Endothelial cell of umbilical vein (primary cell): ENCODE measurements around the gene TPO. TPM values are rescaled to one million over a fixed set of nuclear protein-coding genes. Genes with fewer than 3 reads are reported as not detected.

Experiments
- BruUV-seq: library from RNA; stranded (reverse); fragments of 400-500 nt; replicated peaks from 2 replicates; lab custom pipeline; 2021; lab: Mats Ljungman, UMichigan
- CTCF ChIA-PET: fragments of 300-600, 350-600 bp; sonication (Branson Sonifier 250); formaldehyde crosslinking; loops from one replicate; lab custom pipeline; 2021; ENCODE audit warnings: antibody characterized with exemption, inconsistent platforms; lab: Charles Lee
- POLR2A ChIA-PET: fragments of 300-600, 350-600 bp; sonication (Branson Sonifier 250); formaldehyde crosslinking; loops from one replicate; lab custom pipeline; 2021; ENCODE audit warnings: antibody characterized with exemption, inconsistent platforms; lab: Charles Lee
- DNase-seq: peaks from one replicate; pipeline ENCODE4 v3.0.0-alpha.2; 2011; ENCODE audit warnings: low read depth, low spot score
- FAIRE-seq: peaks from 2 replicates; lab custom pipeline; 2011; peaks lifted over from hg19 to GRCh38; lab: Jason Lieb, UNC
- H2AFZ ChIP-seq: 2 replicates; pipeline ENCODE4 v1.6.0; 2012; ENCODE audit warnings: low read depth, low read length, control low read depth, inconsistent platforms
- H3K27ac ChIP-seq: 2 replicates; pipeline ENCODE4 v1.5.1; 2011; ENCODE audit warnings: low read depth, mild to moderate bottlenecking, control low read depth, low read length, moderate library complexity; ENCODE audit not compliant: insufficient read depth
- H3K27me3 ChIP-seq, 2 experiments: 2 replicates each; pipeline versions ENCODE4 v1.6.0 to v1.6.1; 2011; ENCODE audit warnings: low read length in 2 of 2, mixed read lengths in 1 of 2; ENCODE audit not compliant: control insufficient read depth in 2 of 2, insufficient read depth in 2 of 2
- H3K36me3 ChIP-seq, 2 experiments: 2 replicates in 1 of 2; 3 replicates in 1 of 2; pipeline ENCODE4 v1.5.1; 2011; ENCODE audit warnings: low read length in 2 of 2, mild to moderate bottlenecking in 1 of 2, moderate library complexity in 1 of 2; ENCODE audit not compliant: control insufficient read depth in 2 of 2, insufficient read depth in 2 of 2; ENCODE audit errors: extremely low read depth in 1 of 2
- H3K4me1 ChIP-seq: 3 replicates; pipeline ENCODE4 v1.5.1; 2011; ENCODE audit warnings: mild to moderate bottlenecking, low read length; ENCODE audit not compliant: control insufficient read depth, insufficient read depth; ENCODE audit errors: extremely low read depth
- H3K4me2 ChIP-seq: 2 replicates; pipeline ENCODE4 v1.6.1; 2011; ENCODE audit warnings: low read length, control low read depth, mixed read lengths; ENCODE audit not compliant: insufficient read depth
- H3K4me3 ChIP-seq, 3 experiments: fragments of 200-600 bp in 1 of 3; sonication (generic), shearing (Covaris generic) in 1 of 3; replicated peaks in 1 of 3; 2 replicates each; pipeline ENCODE4 v1.5.1; 2011 to 2016; ENCODE audit warnings: control low read depth in 3 of 3, low read length in 3 of 3, mild to moderate bottlenecking in 2 of 3, inconsistent platforms in 1 of 3, low read depth in 1 of 3, moderate library complexity in 1 of 3; ENCODE audit not compliant: insufficient read depth in 1 of 3
- H3K79me2 ChIP-seq: 2 replicates; pipeline ENCODE4 v1.6.0; 2012; ENCODE audit warnings: low read length, inconsistent platforms; ENCODE audit not compliant: control insufficient read depth, insufficient read depth
- H3K9ac ChIP-seq: replicated peaks from 2 replicates; pipeline ENCODE3; 2011; ENCODE audit warnings: low read length, control low read depth; ENCODE audit not compliant: insufficient read depth; ENCODE audit errors: extremely low read depth
- H3K9me1 ChIP-seq: replicated peaks from 3 replicates; pipeline ENCODE4 v1.6.0; 2011; ENCODE audit warnings: mild to moderate bottlenecking, low read length; ENCODE audit not compliant: control insufficient read depth, insufficient read depth; ENCODE audit errors: extremely low read depth
- H3K9me3 ChIP-seq: replicated peaks from 2 replicates; pipeline ENCODE4 v1.5.1; 2012; ENCODE audit warnings: low read length, inconsistent platforms; ENCODE audit not compliant: control insufficient read depth, insufficient read depth
- H4K20me1 ChIP-seq: replicated peaks from 2 replicates; pipeline ENCODE3; 2011; ENCODE audit warnings: mild to moderate bottlenecking, low read length; ENCODE audit not compliant: control insufficient read depth, insufficient read depth; ENCODE audit errors: extremely low read depth
- CTCF ChIP-seq, 2 donors: IDR thresholded peaks; 1 replicate in 1 of 2; 2 replicates in 1 of 2; pipeline ENCODE4 v1.5.1; 2011; ENCODE audit warnings: low read length in 2 of 2, mild to moderate bottlenecking in 2 of 2, moderate library complexity in 2 of 2, control low read depth in 1 of 2, inconsistent platforms in 1 of 2, low read depth in 1 of 2; ENCODE audit not compliant: insufficient read depth in 1 of 2; ENCODE audit errors: extremely low read depth in 1 of 2
- EZH2 ChIP-seq: IDR thresholded peaks from 2 replicates; pipeline ENCODE4 v1.6.1; 2012; ENCODE audit warnings: borderline replicate concordance, low read depth, mild to moderate bottlenecking, moderate library complexity, low read length, inconsistent platforms; ENCODE audit not compliant: severe bottlenecking
- FOS ChIP-seq: IDR thresholded peaks from 2 replicates; pipeline ENCODE4 v1.6.1; 2011; ENCODE audit warnings: mild to moderate bottlenecking, low read length, moderate library complexity, borderline replicate concordance; ENCODE audit not compliant: insufficient read depth
- GATA2 ChIP-seq: IDR thresholded peaks from 2 replicates; pipeline ENCODE4 v1.7.0; 2011; ENCODE audit warnings: low read depth, mild to moderate bottlenecking, moderate library complexity, mixed read lengths, low read length; ENCODE audit not compliant: insufficient read length, insufficient read depth
- JUN ChIP-seq: IDR thresholded peaks from 2 replicates; pipeline ENCODE4 v1.6.1; 2011; ENCODE audit warnings: borderline replicate concordance, low read depth; ENCODE audit not compliant: insufficient read length, insufficient read depth
- MYC ChIP-seq: IDR thresholded peaks from one replicate; pipeline ENCODE4 v1.6.1; 2011; ENCODE audit warnings: mild to moderate bottlenecking, low read depth, low read length
- POLR2A ChIP-seq: IDR thresholded peaks from 2 replicates; pipeline ENCODE4 v1.6.1; 2012; ENCODE audit warnings: low read depth, mild to moderate bottlenecking, control low read depth, low read length
- POLR2AphosphoS5 ChIP-seq: IDR thresholded peaks from 2 replicates; pipeline ENCODE4 v1.6.1; 2012; ENCODE audit warnings: low read depth, mild to moderate bottlenecking, control low read depth, low read length, moderate library complexity; ENCODE audit not compliant: insufficient read depth
- dilution Hi-C: fragments of 300-500 bp; cut with MboI; formaldehyde crosslinking; loops from one replicate; pipeline ENCODE4 v1.15.0; 2019; ENCODE audit warnings: low sequenced_read_pairs; ENCODE audit not compliant: extremely low pct_ligation_motif_present
- intact Hi-C: fragments of 100-400 bp; cut with micrococcal nuclease; formaldehyde crosslinking; loops from one replicate; pipeline ENCODE4 v1.10.0; 2022
- polyA plus RNA-seq, 4 experiments: library from polyadenylated mRNA; depleted of rRNA in 3 of 4; stranded (reverse) in 3 of 4; unstranded in 1 of 4; fragments of >200 nt; gene quantifications; 2 replicates each; pipeline versions ENCODE4 v1.2.1 to v1.2.3, GENCODE V29; 2011 to 2012; ENCODE audit warnings: missing spikeins in 1 of 4
- total RNA-seq: library from RNA; stranded (reverse); gene quantifications from 2 replicates; pipeline ENCODE4 v1.2.3, GENCODE V29; 2021
- TF ChIP-seq, protein P1 (sequence below): IDR thresholded peaks from 2 replicates; pipeline ENCODE4 v1.6.1; 2011; ENCODE audit not compliant: insufficient read depth, insufficient read length

The TPO gene
- total and polyA plus RNA-seq, 2 donors (not counting 3 experiments of a cell fraction or from before 2014, with no cell fraction given) = not detected

DNA sequence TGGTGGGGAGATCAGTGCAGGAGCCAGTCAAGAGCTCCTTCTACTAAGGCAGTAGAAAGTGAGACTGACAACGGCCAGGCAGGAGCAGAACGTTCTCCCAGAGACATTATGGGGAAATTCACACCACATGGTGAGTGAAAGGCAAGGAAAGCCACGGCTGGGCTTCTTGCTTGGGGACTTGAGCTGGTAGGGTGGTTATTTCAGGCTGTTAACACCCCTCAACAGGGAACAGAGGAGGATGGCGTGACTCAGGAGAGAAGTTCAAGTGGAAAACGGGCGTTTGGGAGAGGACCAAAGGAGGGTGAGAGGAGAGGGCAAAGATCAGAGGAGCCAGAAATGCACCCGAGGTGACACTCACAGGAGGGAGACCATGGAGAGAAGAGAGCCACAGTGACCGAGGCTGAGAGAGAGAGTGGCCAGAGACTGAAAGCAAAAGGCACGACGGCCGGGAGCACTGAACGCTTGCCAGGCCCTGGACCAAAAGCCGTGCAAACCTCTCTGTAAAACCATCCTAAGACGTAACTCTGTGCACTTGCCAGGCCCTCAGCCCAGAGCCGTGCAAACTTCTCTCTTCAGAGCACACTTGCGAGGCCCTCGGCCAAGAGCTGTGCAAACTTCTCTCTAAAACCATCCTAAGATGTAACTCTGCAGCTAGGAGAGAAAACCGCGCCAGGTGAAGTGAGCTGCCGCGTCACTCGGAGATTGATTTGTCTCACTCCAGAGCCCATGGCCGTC is 7.7 kb downstream of the TPO start:
- Histone ChIP-seq H2AFZ (no peak overlapping the region), H3K9ac (no peak overlapping the region), H3K9me3 (peaks cover 7% of the 10 kb centered on the region), H3K79me2 (no peaks in the 10 kb centered on the region), H4K20me1 (no peaks in the 10 kb centered on the region), H3K4me2 (no peak overlapping the region), H3K36me3 (no peaks in the 10 kb centered on the region), H3K27ac (no peak overlapping the region), H3K4me3 (no peak overlapping the region), H3K9me1 (no peaks in the 10 kb centered on the region), H3K27me3 (no peaks in the 10 kb centered on the region), H3K4me1 (no peaks in the 10 kb centered on the region)
- no peak for FAIRE-seq
- intact Hi-C loops (no loop called here), dilution Hi-C loops (no loop called here)
- TF ChIP-seq EZH2 = no peak
- TF ChIP-seq POLR2AphosphoS5 = no peak
- TF ChIP-seq POLR2A = no peak
- no peak for TF ChIP-seq GATA2
- TF ChIP-seq FOS = no peak
- TF ChIP-seq MYC = no peak
- TF ChIP-seq, protein P1, sequence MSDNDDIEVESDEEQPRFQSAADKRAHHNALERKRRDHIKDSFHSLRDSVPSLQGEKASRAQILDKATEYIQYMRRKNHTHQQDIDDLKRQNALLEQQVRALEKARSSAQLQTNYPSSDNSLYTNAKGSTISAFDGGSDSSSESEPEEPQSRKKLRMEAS = no peak
- TF ChIP-seq CTCF (IDR thresholded peaks at IDR 0.05; ENCODE audit: extremely low read depth in 1 of 2, insufficient read depth in 1 of 2, low read depth in 1 of 2, low read length in 2 of 2) = no peak
- no peak for TF ChIP-seq JUN
- POLR2A ChIA-PET = no interaction called here
- DNase-seq = no peak
- no TSS peak for BruUV-seq
- CTCF ChIA-PET = no interaction called here
